DMS 273 (cell line): ENCODE measurements around the gene HDGFL2.

Experiments
- DNase-seq: peaks from one replicate; lab custom pipeline; 2025; ENCODE audit not compliant: unreplicated experiment; lab: John Stamatoyannopoulos, UW

HDGFL2 gene

DNA sequence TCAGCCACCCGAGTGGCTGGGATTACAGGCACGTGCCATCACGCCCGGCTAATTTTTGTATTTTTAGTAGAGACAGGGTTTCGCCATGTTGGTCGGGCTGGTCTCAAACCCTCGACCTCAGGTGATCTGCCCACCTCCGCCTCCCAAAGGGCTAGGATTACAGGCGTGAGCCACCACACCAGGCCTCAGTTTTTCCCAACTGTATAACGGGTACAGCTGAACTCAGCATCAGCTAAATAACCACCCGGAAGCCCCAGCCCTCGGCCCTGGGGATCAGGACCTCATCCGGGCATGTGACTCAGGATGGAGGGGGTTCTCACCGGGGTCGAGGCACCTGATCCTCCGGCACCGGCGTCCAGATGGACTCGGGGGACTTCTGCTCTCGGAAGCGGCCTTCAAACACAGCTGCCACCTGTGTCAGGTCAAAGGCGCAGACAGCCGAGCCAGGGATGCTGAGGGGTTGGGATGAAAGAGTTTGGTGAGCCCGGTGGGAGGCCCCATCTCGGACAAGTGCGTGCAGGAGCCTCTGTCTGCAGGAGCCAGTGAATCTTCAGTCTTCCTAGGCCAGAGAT, 78.5 kb downstream of the HDGFL2 start:
- no peak for DNase-seq
